ENCODE data around the gene ARL1. TPM values are rescaled to one million over a fixed set of nuclear protein-coding genes. Genes with fewer than 3 reads are reported as not detected.
"Not testable (repeated sequence)": the region's sequence is repeated elsewhere in the genome, so short reads cannot be mapped to it uniquely, and the experiment has no call there.

ARL1 gene
- 36.0 TPM for polyA plus RNA-seq (2013, experiment 1 of 2)
- 39.8 TPM for polyA plus RNA-seq (2013, experiment 2 of 2)

GRCh38 chr12:101407436-101408345, at the start of gene ARL1:
ARL1 (minus strand) TSS chr12:101407772; CDS start chr12:101407645, 127 bp downstream.
- H3K4me3 ChIP-seq (ENCODE audit: low read length): peak within 1 kb of the TSS; percentile 93
- WGBS: under 1% methylated on average over 71 of the region's 71 CpGs
- H3K27me3 ChIP-seq (ENCODE audit: insufficient read depth, low read length): no peaks in the 10 kb centered on the region
- no peaks in the 10 kb centered on the region for H3K9me3 ChIP-seq (ENCODE audit: insufficient read depth, low read depth, low read length)
- peak within 1 kb of the TSS; percentile 75 for H3K27ac ChIP-seq (ENCODE audit: low read depth, low read length)
- H3K36me3 ChIP-seq (ENCODE audit: insufficient read depth, low read length): peaks cover 15% of the 10 kb centered on the region
- peaks cover 4% of the 10 kb centered on the region; the same call in 1 of the 2 replicates for H3K4me1 ChIP-seq (ENCODE audit: insufficient read depth, low read length)
- H3K9ac ChIP-seq (ENCODE audit: low read depth, low read length): peak within 1 kb of the TSS; percentile 89

- peaks cover 10% of the 10 kb centered on the region; the same call in 1 of the 2 replicates for H3K9me3 ChIP-seq (ENCODE audit: insufficient read depth, low read depth, low read length)
- H3K36me3 ChIP-seq (ENCODE audit: insufficient read depth, low read length): no peaks in the 10 kb centered on the region
- 89% methylated on average over 4 of the region's 4 CpGs for WGBS
- no peaks in the 10 kb centered on the region for H3K4me1 ChIP-seq (ENCODE audit: insufficient read depth, low read length)
- H3K27me3 ChIP-seq (ENCODE audit: insufficient read depth, low read length): no peaks in the 10 kb centered on the region
- no peak overlapping the region for H3K9ac ChIP-seq (ENCODE audit: low read depth, low read length)
- H3K27ac ChIP-seq (ENCODE audit: low read depth, low read length): no peak overlapping the region
- H3K4me3 ChIP-seq (ENCODE audit: low read length): no peak overlapping the region
These were observed 48.1 kb upstream of the ARL1 start for GRCh38 chr12:101455685-101456084.

GRCh38 chr12:101441461-101442224, 34.1 kb upstream of the ARL1 start:
- no peaks in the 10 kb centered on the region for H3K36me3 ChIP-seq (ENCODE audit: insufficient read depth, low read length)

GRCh38 chr12:101439236-101439635, 31.7 kb upstream of the ARL1 start:
- Histone ChIP-seq H3K9me3 (ENCODE audit: insufficient read depth, low read depth, low read length) (no peaks in the 10 kb centered on the region), H3K27me3 (ENCODE audit: insufficient read depth, low read length) (no peaks in the 10 kb centered on the region), H3K4me3 (ENCODE audit: low read length) (no peak overlapping the region), H3K36me3 (ENCODE audit: insufficient read depth, low read length) (no peaks in the 10 kb centered on the region), H3K27ac (ENCODE audit: low read depth, low read length) (no peak overlapping the region), H3K4me1 (ENCODE audit: insufficient read depth, low read length) (no peaks in the 10 kb centered on the region), H3K9ac (ENCODE audit: low read depth, low read length) (no peak overlapping the region)
- 94% methylated on average over 2 of the region's 5 CpGs for WGBS

More at GRCh38 chr12:101441461-101442224, 34.1 kb upstream of the ARL1 start:
- H3K4me1 ChIP-seq (ENCODE audit: insufficient read depth, low read length): no peaks in the 10 kb centered on the region
- no peaks in the 10 kb centered on the region for H3K9me3 ChIP-seq (ENCODE audit: insufficient read depth, low read depth, low read length)
- H3K27ac ChIP-seq (ENCODE audit: low read depth, low read length): no peak overlapping the region
- H3K4me3 ChIP-seq (ENCODE audit: low read length): no peak overlapping the region
- no peak overlapping the region for H3K9ac ChIP-seq (ENCODE audit: low read depth, low read length)
- no peaks in the 10 kb centered on the region for H3K27me3 ChIP-seq (ENCODE audit: insufficient read depth, low read length)

GRCh38 chr12:101436136-101436535, 28.6 kb upstream of the ARL1 start:
- no peaks in the 10 kb centered on the region for H3K4me1 ChIP-seq (ENCODE audit: insufficient read depth, low read length)
- H3K36me3 ChIP-seq (ENCODE audit: insufficient read depth, low read length): no peaks in the 10 kb centered on the region
- no peaks in the 10 kb centered on the region for H3K9me3 ChIP-seq (ENCODE audit: insufficient read depth, low read depth, low read length)
- H3K4me3 ChIP-seq (ENCODE audit: low read length): no peak overlapping the region
- H3K9ac ChIP-seq (ENCODE audit: low read depth, low read length): no peak overlapping the region
- no peak overlapping the region for H3K27ac ChIP-seq (ENCODE audit: low read depth, low read length)
- H3K27me3 ChIP-seq (ENCODE audit: insufficient read depth, low read length): no peaks in the 10 kb centered on the region

- no peak overlapping the region for H3K9ac ChIP-seq (ENCODE audit: low read depth, low read length)
- 80% methylated on average over 1 of the region's 2 CpGs for WGBS
These were observed 22.9 kb upstream of the ARL1 start for GRCh38 chr12:101430456-101430855.

GRCh38 chr12:101424620-101425019, 17.0 kb upstream of the ARL1 start:
- H3K36me3 ChIP-seq (ENCODE audit: insufficient read depth, low read length): no peaks in the 10 kb centered on the region
- no peaks in the 10 kb centered on the region for H3K9me3 ChIP-seq (ENCODE audit: insufficient read depth, low read depth, low read length)
- H3K27ac ChIP-seq (ENCODE audit: low read depth, low read length): no peak overlapping the region
- H3K4me1 ChIP-seq (ENCODE audit: insufficient read depth, low read length): no peaks in the 10 kb centered on the region
- WGBS: 88% methylated on average over 2 of the region's 2 CpGs
- no peak overlapping the region for H3K9ac ChIP-seq (ENCODE audit: low read depth, low read length)
- H3K4me3 ChIP-seq (ENCODE audit: low read length): no peak overlapping the region
- H3K27me3 ChIP-seq (ENCODE audit: insufficient read depth, low read length): no peaks in the 10 kb centered on the region

More at GRCh38 chr12:101430456-101430855, 22.9 kb upstream of the ARL1 start:
- no peak overlapping the region for H3K27ac ChIP-seq (ENCODE audit: low read depth, low read length)
- no peak overlapping the region for H3K4me3 ChIP-seq (ENCODE audit: low read length)
- no peaks in the 10 kb centered on the region for H3K4me1 ChIP-seq (ENCODE audit: insufficient read depth, low read length)
- no peaks in the 10 kb centered on the region for H3K9me3 ChIP-seq (ENCODE audit: insufficient read depth, low read depth, low read length)
- H3K27me3 ChIP-seq (ENCODE audit: insufficient read depth, low read length): no peaks in the 10 kb centered on the region
- no peaks in the 10 kb centered on the region for H3K36me3 ChIP-seq (ENCODE audit: insufficient read depth, low read length)

- not testable (repeated sequence) for H3K9me3 ChIP-seq (ENCODE audit: insufficient read depth, low read depth, low read length); H3K4me1 ChIP-seq (ENCODE audit: insufficient read depth, low read length); H3K36me3 ChIP-seq (ENCODE audit: insufficient read depth, low read length); H3K27ac ChIP-seq (ENCODE audit: low read depth, low read length); H3K9ac ChIP-seq (ENCODE audit: low read depth, low read length); H3K27me3 ChIP-seq (ENCODE audit: insufficient read depth, low read length); H3K4me3 ChIP-seq (ENCODE audit: low read length)
- 93% methylated on average over 3 of the region's 4 CpGs for WGBS
These were observed 14.5 kb upstream of the ARL1 start for GRCh38 chr12:101422066-101422465.

- 92% methylated on average over 1 of the region's 1 CpG for WGBS
- Histone ChIP-seq H3K4me1 (ENCODE audit: insufficient read depth, low read length) (no peaks in the 10 kb centered on the region), H3K27ac (ENCODE audit: low read depth, low read length) (no peak overlapping the region), H3K9ac (ENCODE audit: low read depth, low read length) (no peak overlapping the region), H3K9me3 (ENCODE audit: insufficient read depth, low read depth, low read length) (no peaks in the 10 kb centered on the region), H3K4me3 (ENCODE audit: low read length) (no peak overlapping the region), H3K36me3 (ENCODE audit: insufficient read depth, low read length) (no peaks in the 10 kb centered on the region), H3K27me3 (ENCODE audit: insufficient read depth, low read length) (no peaks in the 10 kb centered on the region)
These were observed 7.7 kb upstream of the ARL1 start for GRCh38 chr12:101415228-101415627.

- Histone ChIP-seq H3K9ac (ENCODE audit: low read depth, low read length) (no peak overlapping the region), H3K36me3 (ENCODE audit: insufficient read depth, low read length) (no peaks in the 10 kb centered on the region), H3K27me3 (ENCODE audit: insufficient read depth, low read length) (no peaks in the 10 kb centered on the region), H3K27ac (ENCODE audit: low read depth, low read length) (no peak overlapping the region), H3K4me1 (ENCODE audit: insufficient read depth, low read length) (no peaks in the 10 kb centered on the region), H3K4me3 (ENCODE audit: low read length) (no peak overlapping the region), H3K9me3 (ENCODE audit: insufficient read depth, low read depth, low read length) (no peaks in the 10 kb centered on the region)
- 11% methylated on average over 1 of the region's 2 CpGs for WGBS
These were observed 7.1 kb upstream of the ARL1 start for GRCh38 chr12:101414533-101415119.

- not testable (repeated sequence) for H3K27me3 ChIP-seq (ENCODE audit: insufficient read depth, low read length); H3K4me3 ChIP-seq (ENCODE audit: low read length); H3K9me3 ChIP-seq (ENCODE audit: insufficient read depth, low read depth, low read length); H3K36me3 ChIP-seq (ENCODE audit: insufficient read depth, low read length); H3K27ac ChIP-seq (ENCODE audit: low read depth, low read length); H3K4me1 ChIP-seq (ENCODE audit: insufficient read depth, low read length); H3K9ac ChIP-seq (ENCODE audit: low read depth, low read length)
- 89% methylated on average over 8 of the region's 8 CpGs for WGBS
These were observed 2.6 kb upstream of the ARL1 start for GRCh38 chr12:101410169-101410568.

Measured in HUES64 (cell line).